ENCODE measurements around the gene PRDM16. TPM values are rescaled to one million over a fixed set of nuclear protein-coding genes. Genes with fewer than 3 reads are reported as not detected.

The PRDM16 gene
- total RNA-seq, 1 experiment from 2014 or later, result 0.17 TPM

DNA sequence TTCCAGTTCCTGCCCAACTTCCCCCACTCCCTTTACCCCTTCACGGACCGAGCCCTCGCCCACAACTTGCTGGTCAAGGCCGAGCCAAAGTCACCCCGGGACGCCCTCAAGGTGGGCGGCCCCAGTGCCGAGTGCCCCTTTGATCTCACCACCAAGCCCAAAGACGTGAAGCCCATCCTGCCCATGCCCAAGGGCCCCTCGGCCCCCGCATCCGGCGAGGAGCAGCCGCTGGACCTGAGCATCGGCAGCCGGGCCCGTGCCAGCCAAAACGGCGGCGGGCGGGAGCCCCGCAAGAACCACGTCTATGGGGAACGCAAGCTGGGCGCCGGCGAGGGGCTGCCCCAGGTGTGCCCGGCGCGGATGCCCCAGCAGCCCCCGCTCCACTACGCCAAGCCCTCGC, 343.4 kb downstream of the PRDM16 start:
- H4K91ac ChIP-seq (ENCODE audit: insufficient read length, low read depth, low read length), result no peak overlapping the region
- H2BK12ac ChIP-seq (ENCODE audit: insufficient read length, low read depth, low read length), result no peak overlapping the region
- peaks cover 7 to 9% of the 10 kb centered on the region in 2 experiments for H3K9me3 Mint-ChIP-seq
- no peak overlapping the region for H2BK20ac ChIP-seq (ENCODE audit: low read depth, low read length, poor library complexity, severe bottlenecking)
- H4K20me1 ChIP-seq (ENCODE audit: control insufficient read depth, insufficient read depth, insufficient read length), result peaks cover 2% of the 10 kb centered on the region
- H3K79me2 ChIP-seq (ENCODE audit: insufficient read depth, low read length), result no peaks in the 10 kb centered on the region
- H3K4me1 ChIP-seq (ENCODE audit: insufficient read depth, low read length), result no peaks in the 10 kb centered on the region
- H3K14ac ChIP-seq (ENCODE audit: insufficient read depth, low read length), result no peak overlapping the region
- H3K4me3 Mint-ChIP-seq, result no peak overlapping the region
- H4K5ac ChIP-seq (ENCODE audit: insufficient read length, low read depth, low read length), result no peak overlapping the region
- H3K23me2 ChIP-seq (ENCODE audit: insufficient read length, low read depth, low read length, poor library complexity, severe bottlenecking), result no peaks in the 10 kb centered on the region
- no peak overlapping the region for H3K27ac Mint-ChIP-seq
- no peak overlapping the region for H2BK120ac ChIP-seq (ENCODE audit: low read depth, low read length, poor library complexity, severe bottlenecking)
- peaks cover 0 to 9% (median 2%) of the 10 kb centered on the region in 3 experiments; a peak in 4 of 7 replicates for H3K36me3 Mint-ChIP-seq (ENCODE audit: insufficient read depth in 1 of 3, low read depth in 3 of 3)
- H3K27me3 Mint-ChIP-seq (ENCODE audit: low read depth), result peaks cover 1% of the 10 kb centered on the region
- no peak for DNase-seq
- no peak overlapping the region for H2AK5ac ChIP-seq (ENCODE audit: insufficient read length, low read length)
- no peaks in the 10 kb centered on the region; the same call in 1 of the 2 replicates for H3K27me3 ChIP-seq (ENCODE audit: insufficient read depth, low read length)
- H3K18ac ChIP-seq (ENCODE audit: insufficient read length, low read depth, low read length), result no peak overlapping the region
- no peak overlapping the region for H2BK15ac ChIP-seq (ENCODE audit: low read depth, low read length)
- H2AFZ ChIP-seq (ENCODE audit: low read length), result no peak overlapping the region
- H3K9me3 ChIP-seq (ENCODE audit: control insufficient read depth, low read depth, low read length), result peaks cover 6% of the 10 kb centered on the region
- no peak overlapping the region for H3T11ph ChIP-seq (ENCODE audit: low read length)
- H3K56ac ChIP-seq (ENCODE audit: insufficient read length, low read depth, low read length), result no peak overlapping the region
- H3K4me2 ChIP-seq (ENCODE audit: insufficient read depth, insufficient read length, low read length), result no peak overlapping the region
- WGBS (ENCODE audit: extremely low coverage, insufficient read length, low lambda C conversion rate), result no CpG with 5 or more reads among the region's 33 CpGs
- H3K23ac ChIP-seq (ENCODE audit: insufficient read length, low read depth, low read length), result no peak overlapping the region
- TF ChIP-seq, protein P1, sequence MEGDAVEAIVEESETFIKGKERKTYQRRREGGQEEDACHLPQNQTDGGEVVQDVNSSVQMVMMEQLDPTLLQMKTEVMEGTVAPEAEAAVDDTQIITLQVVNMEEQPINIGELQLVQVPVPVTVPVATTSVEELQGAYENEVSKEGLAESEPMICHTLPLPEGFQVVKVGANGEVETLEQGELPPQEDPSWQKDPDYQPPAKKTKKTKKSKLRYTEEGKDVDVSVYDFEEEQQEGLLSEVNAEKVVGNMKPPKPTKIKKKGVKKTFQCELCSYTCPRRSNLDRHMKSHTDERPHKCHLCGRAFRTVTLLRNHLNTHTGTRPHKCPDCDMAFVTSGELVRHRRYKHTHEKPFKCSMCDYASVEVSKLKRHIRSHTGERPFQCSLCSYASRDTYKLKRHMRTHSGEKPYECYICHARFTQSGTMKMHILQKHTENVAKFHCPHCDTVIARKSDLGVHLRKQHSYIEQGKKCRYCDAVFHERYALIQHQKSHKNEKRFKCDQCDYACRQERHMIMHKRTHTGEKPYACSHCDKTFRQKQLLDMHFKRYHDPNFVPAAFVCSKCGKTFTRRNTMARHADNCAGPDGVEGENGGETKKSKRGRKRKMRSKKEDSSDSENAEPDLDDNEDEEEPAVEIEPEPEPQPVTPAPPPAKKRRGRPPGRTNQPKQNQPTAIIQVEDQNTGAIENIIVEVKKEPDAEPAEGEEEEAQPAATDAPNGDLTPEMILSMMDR (conservative IDR thresholded peaks at IDR 0.05), result no peak
- H3K79me1 ChIP-seq (ENCODE audit: insufficient read depth, low read depth, low read length, poor library complexity, severe bottlenecking), result no peaks in the 10 kb centered on the region
- H4K8ac ChIP-seq (replicated peaks; ENCODE audit: insufficient read length, low read depth, low read length), result no peak overlapping the region
- no peak overlapping the region for H3K4ac ChIP-seq (ENCODE audit: low read depth, low read length)
- H3K27ac ChIP-seq (ENCODE audit: insufficient read length, low read depth, low read length), result no peak overlapping the region
- H3K9ac ChIP-seq (ENCODE audit: extremely low read depth, insufficient read length, low read length), result no peak overlapping the region
- no peak overlapping the region for H2BK5ac ChIP-seq (ENCODE audit: insufficient read length, low read length)
- H3K4me1 Mint-ChIP-seq, result no peaks in the 10 kb centered on the region

All from H9 (cell line).